GM23338 (cell line): ENCODE measurements around the gene LYG1. TPM values are rescaled to one million over a fixed set of nuclear protein-coding genes. Genes with fewer than 3 reads are reported as not detected.

Source experiments
- ATAC-seq: fragments of 200-7000 bp; cut with Tn5 transposase; 3 replicates; pipeline ENCODE4 v1.9.1; 2020
- DNase-seq: peaks from one replicate; pipeline ENCODE4 v3.0.0-alpha.2; 2015; ENCODE audit warnings: low spot score
- H2AFZ ChIP-seq: fragments of 200-600 bp; sonication (generic); 2 replicates; pipeline ENCODE4 v1.8.0; 2016; ENCODE audit warnings: antibody characterized with exemption, mild to moderate bottlenecking, moderate library complexity
- H3F3A ChIP-seq: fragments of 200-600 bp; sonication (generic); replicated peaks from 2 replicates; pipeline ENCODE4 v1.8.0; 2017; ENCODE audit warnings: antibody characterized with exemption, mixed run types, low read depth
- H3K27ac ChIP-seq: fragments of 200-600 bp; sonication (generic); 2 replicates; pipeline ENCODE4 v1.6.1; 2016; ENCODE audit warnings: low read depth
- H3K27me3 ChIP-seq: fragments of 200-600 bp; sonication (generic); 2 replicates; pipeline ENCODE4 v1.8.0; 2016; ENCODE audit warnings: mild to moderate bottlenecking, mixed run types, moderate library complexity; ENCODE audit not compliant: insufficient read depth
- H3K36me3 ChIP-seq: fragments of 200-600 bp; sonication (generic); 2 replicates; pipeline ENCODE4 v1.8.0; 2016; ENCODE audit warnings: mild to moderate bottlenecking; ENCODE audit not compliant: insufficient read depth
- H3K4me1 ChIP-seq: fragments of 200-600 bp; sonication (generic); 2 replicates; pipeline ENCODE4 v1.8.0; 2016; ENCODE audit warnings: mild to moderate bottlenecking, moderate library complexity; ENCODE audit not compliant: insufficient read depth
- H3K4me2 ChIP-seq: fragments of 200-600 bp; sonication (generic); 2 replicates; pipeline ENCODE4 v1.7.1; 2017; ENCODE audit warnings: mixed run types
- H3K4me3 ChIP-seq: fragments of 200-600 bp; sonication (generic); 2 replicates; pipeline ENCODE4 v1.6.1; 2016; ENCODE audit warnings: mixed run types
- H3K79me2 ChIP-seq: fragments of 200-600 bp; sonication (generic); replicated peaks from 2 replicates; pipeline ENCODE4 v1.8.0; 2017; ENCODE audit warnings: mild to moderate bottlenecking; ENCODE audit not compliant: insufficient read depth
- H3K9me2 ChIP-seq: fragments of 200-600 bp; sonication (generic); 2 replicates; pipeline ENCODE4 v1.8.0; 2017; ENCODE audit not compliant: insufficient read depth
- H4K20me1 ChIP-seq: fragments of 200-600 bp; sonication (generic); replicated peaks from 2 replicates; pipeline ENCODE4 v1.8.0; 2017; ENCODE audit warnings: mild to moderate bottlenecking; ENCODE audit not compliant: insufficient read depth
- H3K27ac Mint-ChIP-seq: 2 replicates; pipeline ENCODE4 v1.8.0; 2020; ENCODE audit warnings: inconsistent platforms, mild to moderate bottlenecking, moderate library complexity, mixed read lengths
- H3K27me3 Mint-ChIP-seq: 3 replicates; pipeline ENCODE4 v1.8.0; 2022; ENCODE audit warnings: low read depth, mild to moderate bottlenecking, moderate library complexity, mixed read lengths, inconsistent platforms; ENCODE audit not compliant: insufficient read depth, poor library complexity
- H3K36me3 Mint-ChIP-seq: 3 replicates; pipeline ENCODE4 v1.8.0; 2021; ENCODE audit warnings: low read depth, mild to moderate bottlenecking, inconsistent platforms, moderate library complexity, mixed read lengths
- H3K4me1 Mint-ChIP-seq: 3 replicates; pipeline ENCODE4 v1.8.0; 2020; ENCODE audit warnings: mild to moderate bottlenecking, inconsistent platforms, mixed read lengths
- H3K4me3 Mint-ChIP-seq: 3 replicates; pipeline ENCODE4 v1.8.0; 2021; ENCODE audit warnings: moderate library complexity, mild to moderate bottlenecking, inconsistent platforms, mixed read lengths
- H3K9me3 Mint-ChIP-seq: 3 replicates; pipeline ENCODE4 v1.8.0; 2020; ENCODE audit warnings: moderate library complexity, mild to moderate bottlenecking, inconsistent platforms, mixed read lengths
- CREB1 ChIP-seq: fragments of 250-450 bp; sonication (Bioruptor Pico); IDR thresholded peaks from 2 replicates; pipeline ENCODE4 v1.5.0; 2020; ENCODE audit warnings: low read depth, mild to moderate bottlenecking, moderate library complexity
- ETS1 ChIP-seq: IDR thresholded peaks from 2 replicates; pipeline ENCODE4 v1.6.1; 2016; ENCODE audit warnings: antibody characterized with exemption
- EZH2 ChIP-seq: fragments of 200-600 bp; sonication (generic); IDR thresholded peaks from one replicate; pipeline ENCODE4 v1.8.0; 2017; ENCODE audit warnings: antibody characterized with exemption, mild to moderate bottlenecking, low read depth; ENCODE audit not compliant: unreplicated experiment
- EZH2phosphoT487 ChIP-seq: fragments of 200-600 bp; sonication (generic); IDR thresholded peaks from one replicate; pipeline ENCODE4 v1.8.1; 2018; ENCODE audit warnings: antibody characterized with exemption; ENCODE audit not compliant: unreplicated experiment
- NANOG ChIP-seq: IDR thresholded peaks from 2 replicates; pipeline ENCODE4 v1.6.1; 2016; ENCODE audit warnings: antibody characterized with exemption, borderline replicate concordance
- POLR2AphosphoS5 ChIP-seq: IDR thresholded peaks from 2 replicates; pipeline ENCODE4 v1.6.1; 2016; ENCODE audit warnings: antibody characterized with exemption, low read depth
- REST ChIP-seq: IDR thresholded peaks from one replicate; pipeline ENCODE4 v1.6.1; 2018; ENCODE audit warnings: antibody characterized with exemption; ENCODE audit not compliant: unreplicated experiment
- STAT1 ChIP-seq: IDR thresholded peaks from one replicate; pipeline ENCODE4 v1.6.1; 2016; ENCODE audit warnings: antibody characterized with exemption; ENCODE audit not compliant: unreplicated experiment
- ZNF331 ChIP-seq: fragments of 250-450 bp; sonication (Bioruptor Pico); IDR thresholded peaks from 2 replicates; pipeline ENCODE4 v1.5.0; 2020; ENCODE audit warnings: low read depth, mild to moderate bottlenecking, moderate library complexity
- polyA plus RNA-seq: library from polyadenylated mRNA; unstranded; fragments of >200 nt; fragmentation: Nextera tagmentation; extraction: Ambion mirVana; gene quantifications from 2 replicates; pipeline ENCODE4 v1.2.1, GENCODE V29; 2016
- total RNA-seq: library from RNA; depleted of rRNA; stranded (reverse); fragments of >200 nt; shearing (Covaris generic); gene quantifications from 2 replicates; pipeline ENCODE4 v1.2.3, GENCODE V29; 2014

LYG1 gene
- total and polyA plus RNA-seq, 2 experiments from 2014 or later, result 0.35 to 0.57 TPM

GRCh38 chr2:99297994-99298393 is 3.0 kb downstream of the LYG1 start:
- no peaks in the 10 kb centered on the region for H3F3A ChIP-seq
- H2AFZ ChIP-seq, result no peak overlapping the region
- H3K36me3 Mint-ChIP-seq, result no peaks in the 10 kb centered on the region
- no peak overlapping the region for H3K4me3 Mint-ChIP-seq
- no peaks in the 10 kb centered on the region for H3K27me3 Mint-ChIP-seq
- H3K27ac ChIP-seq, result no peak overlapping the region
- no peak for TF ChIP-seq STAT1
- no peak for TF ChIP-seq CREB1 (CRISPR knock-in tag)
- TF ChIP-seq ZNF331 (CRISPR knock-in tag), result no peak
- no peak for TF ChIP-seq EZH2phosphoT487
- TF ChIP-seq EZH2, result no peak
- TF ChIP-seq REST, result no peak
- H3K4me3 ChIP-seq, result no peak overlapping the region
- H3K9me3 Mint-ChIP-seq, result no peaks in the 10 kb centered on the region
- H3K79me2 ChIP-seq, result no peaks in the 10 kb centered on the region
- H3K4me1 Mint-ChIP-seq, result no peaks in the 10 kb centered on the region
- H4K20me1 ChIP-seq, result no peaks in the 10 kb centered on the region
- no peak overlapping the region for H3K4me2 ChIP-seq
- DNase-seq (no peak), ATAC-seq (no peak)
- no peaks in the 10 kb centered on the region for H3K36me3 ChIP-seq
- no peaks in the 10 kb centered on the region for H3K27me3 ChIP-seq
- no peaks in the 10 kb centered on the region for H3K4me1 ChIP-seq
- H3K9me2 ChIP-seq, result no peaks in the 10 kb centered on the region
- no peak overlapping the region for H3K27ac Mint-ChIP-seq

- H3K9me3 Mint-ChIP-seq, result peaks cover 4% of the 10 kb centered on the region; the same call in 1 of the 3 replicates
- Histone ChIP-seq H2AFZ (no peak overlapping the region), H3K4me2 (no peak overlapping the region), H3K27ac (no peak overlapping the region), H3K9me2 (no peaks in the 10 kb centered on the region), H3K4me3 (no peak overlapping the region), H3K79me2 (no peaks in the 10 kb centered on the region), H3K36me3 (no peaks in the 10 kb centered on the region), H3F3A (no peaks in the 10 kb centered on the region), H3K4me1 (peaks cover 12% of the 10 kb centered on the region; the same call in 1 of the 2 replicates), H3K27me3 (no peaks in the 10 kb centered on the region), H4K20me1 (no peaks in the 10 kb centered on the region)
- peaks cover 15% of the 10 kb centered on the region for H3K4me1 Mint-ChIP-seq
- H3K4me3 Mint-ChIP-seq, result no peak overlapping the region
- DNase-seq (no peak), ATAC-seq (no peak)
- H3K27ac Mint-ChIP-seq, result no peak overlapping the region
- H3K27me3 Mint-ChIP-seq, result peaks cover 3% of the 10 kb centered on the region
- H3K36me3 Mint-ChIP-seq, result peaks cover 1% of the 10 kb centered on the region; the same call in 2 of the 3 replicates
- TF ChIP-seq POLR2AphosphoS5 (no peak), REST (no peak), ETS1 (no peak), EZH2phosphoT487 (no peak), EZH2 (no peak), NANOG (no peak)
Observed at GRCh38 chr2:99285526-99285925, 15.5 kb downstream of the LYG1 start.
